ENCODE measurements around the gene DHX8. TPM values are rescaled to one million over a fixed set of nuclear protein-coding genes. Genes with fewer than 3 reads are reported as not detected.

DHX8 gene
- total RNA-seq, 1 experiment from 2014 or later: 53.5 TPM

GRCh38 chr17:43573579-43574321 lies 90.0 kb downstream of the DHX8 start:
- Histone ChIP-seq H3K9ac (ENCODE audit: low read length) (no peak overlapping the region), H3K36me3 (ENCODE audit: control insufficient read depth in 1 of 2, insufficient read depth in 2 of 2, low read length in 2 of 2) (no peaks in the 10 kb centered on the region), H3K4me2 (ENCODE audit: low read length) (no peak overlapping the region), H3K4me1 (ENCODE audit: control insufficient read depth in 1 of 2, insufficient read depth in 2 of 2, low read length in 2 of 2) (peaks cover 2 to 23% of the 10 kb centered on the region in 2 experiments; a peak in 2 of 4 replicates), H3K9me3 (ENCODE audit: control insufficient read depth in 1 of 2, insufficient read depth in 1 of 2, low read depth in 1 of 2, low read length in 2 of 2) (no peaks in the 10 kb centered on the region), H2AFZ (ENCODE audit: low read depth, low read length, poor library complexity, severe bottlenecking) (no peak overlapping the region), H3K27ac (ENCODE audit: low read depth, low read length) (no peak overlapping the region), H4K20me1 (ENCODE audit: insufficient read depth) (no peaks in the 10 kb centered on the region), H3K9me2 (ENCODE audit: insufficient read depth) (no peaks in the 10 kb centered on the region), H3K4me3 (replicated peaks in 1 of 2; ENCODE audit: low read depth in 1 of 2, low read length in 2 of 2) (no peak overlapping the region), H3K27me3 (ENCODE audit: insufficient read depth, low read length) (no peaks in the 10 kb centered on the region), H3K79me2 (ENCODE audit: insufficient read depth, low read length) (no peaks in the 10 kb centered on the region)
- peak; percentile 65 for TF ChIP-seq TCF7L2 (IDR thresholded peaks at IDR 0.05; ENCODE audit: borderline replicate concordance, extremely low read depth, insufficient read depth, insufficient read length)
- no peak for TF ChIP-seq EGR1 (IDR thresholded peaks at IDR 0.05; ENCODE audit: low read depth)
- ChIA-PET POLR2A (interaction anchor here (1.1 kb wide), 1 partner anchor 100 kb away, joined by 3 read pairs; no protein-coding TSS in a partner anchor), RAD21 (ENCODE audit: low non-redundant PET in 1 of 2, low total read pairs in 2 of 2, uncharacterized antibody in 2 of 2, unreplicated experiment in 2 of 2) (interaction anchor here (0.6 to 1.3 kb wide), 2 partner anchors 99 to 100 kb away, joined by 4 read pairs; no protein-coding TSS in a partner anchor), CTCF (interaction anchor here (0.7 kb wide), 1 partner anchor 163 kb away, joined by 4 read pairs; no protein-coding TSS in a partner anchor)
- DNase-seq (ENCODE audit: low read depth, low spot score): no peak
- ATAC-seq: no peak
- intact Hi-C loops (cut with micrococcal nuclease): no loop called here
- no TSS peak for BruUV-seq (replicated peaks)

DNA sequence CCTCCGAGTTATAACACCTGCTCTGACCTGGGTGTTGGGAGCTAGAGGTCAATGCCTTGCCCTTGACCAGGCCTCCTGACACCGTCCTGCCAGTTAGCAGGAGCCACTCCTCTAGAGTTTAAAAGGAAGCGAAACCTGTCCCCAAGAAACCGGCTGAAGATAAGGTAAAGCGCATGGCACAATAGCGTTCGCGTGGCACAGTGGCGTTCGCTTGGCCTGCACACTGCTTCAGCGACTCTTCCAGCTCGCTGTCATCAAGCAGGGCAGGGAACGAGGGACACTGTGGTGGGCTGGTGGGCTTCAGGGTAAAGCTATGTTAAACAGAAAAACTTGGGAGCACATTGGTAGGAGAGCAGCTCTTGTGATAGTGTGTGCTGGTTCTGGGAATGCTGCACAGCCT lies 90.6 kb downstream of the DHX8 start:
- intact Hi-C loops (cut with micrococcal nuclease): no loop called here
- Histone ChIP-seq H3K36me3 (ENCODE audit: control insufficient read depth in 1 of 2, insufficient read depth in 2 of 2, low read length in 2 of 2) (no peaks in the 10 kb centered on the region), H3K9me3 (ENCODE audit: control insufficient read depth in 1 of 2, insufficient read depth in 1 of 2, low read depth in 1 of 2, low read length in 2 of 2) (no peaks in the 10 kb centered on the region), H3K27me3 (ENCODE audit: insufficient read depth, low read length) (no peaks in the 10 kb centered on the region), H3K27ac (ENCODE audit: low read depth, low read length) (no peak overlapping the region), H3K9ac (ENCODE audit: low read length) (no peak overlapping the region), H3K4me2 (ENCODE audit: low read length) (no peak overlapping the region), H3K4me3 (replicated peaks in 1 of 2; ENCODE audit: low read depth in 1 of 2, low read length in 2 of 2) (no peak overlapping the region), H3K4me1 (ENCODE audit: control insufficient read depth in 1 of 2, insufficient read depth in 2 of 2, low read length in 2 of 2) (peaks cover 2 to 29% of the 10 kb centered on the region in 2 experiments; a peak in 2 of 4 replicates), H3K79me2 (ENCODE audit: insufficient read depth, low read length) (no peaks in the 10 kb centered on the region), H4K20me1 (ENCODE audit: insufficient read depth) (no peaks in the 10 kb centered on the region), H2AFZ (ENCODE audit: low read depth, low read length, poor library complexity, severe bottlenecking) (no peak overlapping the region), H3K9me2 (ENCODE audit: insufficient read depth) (no peaks in the 10 kb centered on the region)
- DNase-seq (ENCODE audit: low read depth, low spot score) (no peak), ATAC-seq (no peak)
- CTCF ChIA-PET: interaction anchor here (0.7 to 3.7 kb wide), 2 partner anchors 44 to 120 kb away, joined by 3 to 13 read pairs; no protein-coding TSS in a partner anchor
- BruUV-seq (replicated peaks): no TSS peak
- TF ChIP-seq, protein P1, sequence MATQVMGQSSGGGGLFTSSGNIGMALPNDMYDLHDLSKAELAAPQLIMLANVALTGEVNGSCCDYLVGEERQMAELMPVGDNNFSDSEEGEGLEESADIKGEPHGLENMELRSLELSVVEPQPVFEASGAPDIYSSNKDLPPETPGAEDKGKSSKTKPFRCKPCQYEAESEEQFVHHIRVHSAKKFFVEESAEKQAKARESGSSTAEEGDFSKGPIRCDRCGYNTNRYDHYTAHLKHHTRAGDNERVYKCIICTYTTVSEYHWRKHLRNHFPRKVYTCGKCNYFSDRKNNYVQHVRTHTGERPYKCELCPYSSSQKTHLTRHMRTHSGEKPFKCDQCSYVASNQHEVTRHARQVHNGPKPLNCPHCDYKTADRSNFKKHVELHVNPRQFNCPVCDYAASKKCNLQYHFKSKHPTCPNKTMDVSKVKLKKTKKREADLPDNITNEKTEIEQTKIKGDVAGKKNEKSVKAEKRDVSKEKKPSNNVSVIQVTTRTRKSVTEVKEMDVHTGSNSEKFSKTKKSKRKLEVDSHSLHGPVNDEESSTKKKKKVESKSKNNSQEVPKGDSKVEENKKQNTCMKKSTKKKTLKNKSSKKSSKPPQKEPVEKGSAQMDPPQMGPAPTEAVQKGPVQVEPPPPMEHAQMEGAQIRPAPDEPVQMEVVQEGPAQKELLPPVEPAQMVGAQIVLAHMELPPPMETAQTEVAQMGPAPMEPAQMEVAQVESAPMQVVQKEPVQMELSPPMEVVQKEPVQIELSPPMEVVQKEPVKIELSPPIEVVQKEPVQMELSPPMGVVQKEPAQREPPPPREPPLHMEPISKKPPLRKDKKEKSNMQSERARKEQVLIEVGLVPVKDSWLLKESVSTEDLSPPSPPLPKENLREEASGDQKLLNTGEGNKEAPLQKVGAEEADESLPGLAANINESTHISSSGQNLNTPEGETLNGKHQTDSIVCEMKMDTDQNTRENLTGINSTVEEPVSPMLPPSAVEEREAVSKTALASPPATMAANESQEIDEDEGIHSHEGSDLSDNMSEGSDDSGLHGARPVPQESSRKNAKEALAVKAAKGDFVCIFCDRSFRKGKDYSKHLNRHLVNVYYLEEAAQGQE (IDR thresholded peaks at IDR 0.05; ENCODE audit: low read depth): no peak
- TF ChIP-seq TCF7L2 (IDR thresholded peaks at IDR 0.05; ENCODE audit: borderline replicate concordance, extremely low read depth, insufficient read depth, insufficient read length) (no peak), CEBPB (IDR thresholded peaks at IDR 0.05; ENCODE audit: low read depth) (no peak), ZNF274 (IDR thresholded peaks at IDR 0.05; ENCODE audit: low read depth, low read length) (no peak), YY1 (IDR thresholded peaks at IDR 0.05; ENCODE audit: extremely low read depth, insufficient replicate concordance, low read depth, low read length) (no peak), JUND (IDR thresholded peaks at IDR 0.05) (no peak), ATF3 (IDR thresholded peaks at IDR 0.05) (no peak), FOSL1 (IDR thresholded peaks at IDR 0.05; ENCODE audit: low read depth) (no peak), SIN3A (IDR thresholded peaks at IDR 0.05; ENCODE audit: low read depth) (no peak), SRF (IDR thresholded peaks at IDR 0.05; ENCODE audit: low read depth) (no peak), POLR2A (IDR thresholded peaks at IDR 0.05; ENCODE audit: borderline replicate concordance, extremely low read depth, insufficient read depth, insufficient read length) (no peak), EGR1 (IDR thresholded peaks at IDR 0.05; ENCODE audit: low read depth) (no peak), POLR2AphosphoS5 (IDR thresholded peaks at IDR 0.05; ENCODE audit: low read depth, low read length) (no peak), EZH2 (IDR thresholded peaks at IDR 0.05) (no peak), RAD21 (IDR thresholded peaks at IDR 0.05; ENCODE audit: low read depth) (no peak)
- TF ChIP-seq, protein P2, sequence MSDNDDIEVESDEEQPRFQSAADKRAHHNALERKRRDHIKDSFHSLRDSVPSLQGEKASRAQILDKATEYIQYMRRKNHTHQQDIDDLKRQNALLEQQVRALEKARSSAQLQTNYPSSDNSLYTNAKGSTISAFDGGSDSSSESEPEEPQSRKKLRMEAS (IDR thresholded peaks at IDR 0.05): no peak
- RAD21 ChIA-PET (ENCODE audit: low non-redundant PET in 1 of 2, low total read pairs in 2 of 2, uncharacterized antibody in 2 of 2, unreplicated experiment in 2 of 2): interaction anchor here (0.6 to 1.3 kb wide), 2 partner anchors 98 to 99 kb away, joined by 4 read pairs; no protein-coding TSS in a partner anchor
- POLR2A ChIA-PET: interaction anchor here (1.1 kb wide), 1 partner anchor 99 kb away, joined by 3 read pairs; no protein-coding TSS in a partner anchor

All from HCT116 (cell line).